K562 (cell line): ENCODE results near the gene ZNF334. TPM values are rescaled to one million over a fixed set of nuclear protein-coding genes. Genes with fewer than 3 reads are reported as not detected.

ENCODE experiments used
- ATAC-seq: fragments of 200-7000 bp; cut with Tn5 transposase; 3 replicates; pipeline ENCODE4 v1.9.1; 2020; ENCODE audit warnings: moderate library complexity
- BruUV-seq: library from RNA; stranded (reverse); fragments of 400-500 nt; replicated peaks from 2 replicates; lab custom pipeline; 2021; lab: Mats Ljungman, UMichigan
- CTCF ChIA-PET: fragments of 300-600 bp; formaldehyde crosslinking; extraction: SDS; loops from one replicate; lab custom pipeline; 2021; ENCODE audit warnings: low intra/inter-chr PET ratio; lab: Yijun Ruan, JAX
- POLR2A ChIA-PET: fragments of 300-600, 350-650 bp; sonication (Branson Sonifier 250); formaldehyde crosslinking; extraction: SDS; loops from one replicate; lab custom pipeline; 2021; ENCODE audit warnings: antibody characterized with exemption, inconsistent platforms; lab: Yijun Ruan, JAX
- DNase-seq, 4 experiments: peaks; one replicate each; pipeline versions ENCODE4 v3.0.0 to v3.0.0-alpha.2; 2011 to 2018; ENCODE audit warnings: low spot score in 3 of 4, mixed read lengths in 3 of 4; ENCODE audit errors: extremely low read depth in 1 of 4
- FAIRE-seq: peaks from 2 replicates; lab custom pipeline; 2011; peaks lifted over from hg19 to GRCh38; lab: Jason Lieb, UNC
- H2AFZ ChIP-seq: 2 replicates; pipeline ENCODE4 v1.6.0; 2011; ENCODE audit warnings: low read depth, low read length, control low read depth, inconsistent platforms
- H3K27ac ChIP-seq: fragments of 200-600 bp; 3 replicates; pipeline ENCODE4 v1.8.0; 2011; ENCODE audit warnings: low read depth, mild to moderate bottlenecking, control low read depth, inconsistent platforms, low read length, moderate library complexity, mixed read lengths; ENCODE audit errors: extremely low read depth
- H3K27me3 ChIP-seq, 2 experiments: fragments of 300-600 bp in 1 of 2; 2 replicates in 1 of 2; 3 replicates in 1 of 2; pipeline versions ENCODE4 v1.6.0 to v1.8.0; 2011; ENCODE audit warnings: inconsistent platforms in 2 of 2, low read length in 2 of 2, mild to moderate bottlenecking in 1 of 2, mixed read lengths in 1 of 2, moderate library complexity in 1 of 2; ENCODE audit not compliant: control insufficient read depth in 2 of 2, insufficient read depth in 2 of 2
- H3K36me3 ChIP-seq: fragments of 300-600 bp; 3 replicates; pipeline ENCODE4 v1.8.0; 2011; ENCODE audit warnings: mild to moderate bottlenecking, low read length, inconsistent platforms; ENCODE audit not compliant: control insufficient read depth, insufficient read depth
- H3K4me1 ChIP-seq, 2 experiments: fragments of 200-600 bp in 1 of 2; replicated peaks in 1 of 2; 2 replicates in 1 of 2; 3 replicates in 1 of 2; pipeline versions ENCODE4 v1.5.1 to v1.8.0; 2011; ENCODE audit warnings: inconsistent platforms in 2 of 2, low read length in 2 of 2, mild to moderate bottlenecking in 1 of 2, mixed read lengths in 1 of 2, moderate library complexity in 1 of 2; ENCODE audit not compliant: control insufficient read depth in 2 of 2, insufficient read depth in 2 of 2
- H3K4me2 ChIP-seq: 2 replicates; pipeline ENCODE4 v1.6.1; 2011; ENCODE audit warnings: low read length, control low read depth, inconsistent platforms, mixed read lengths; ENCODE audit not compliant: insufficient read depth
- H3K4me3 ChIP-seq: fragments of 200-600 bp; sonication (generic), shearing (Covaris generic); 2 replicates; pipeline ENCODE4 v1.5.1; 2016; ENCODE audit warnings: control low read depth, inconsistent platforms
- H3K79me2 ChIP-seq: fragments of 200-600 bp; 3 replicates; pipeline ENCODE4 v1.8.0; 2011; ENCODE audit warnings: low read length, inconsistent platforms; ENCODE audit not compliant: control insufficient read depth, insufficient read depth
- H3K9ac ChIP-seq, 2 experiments: 2 replicates each; pipeline versions ENCODE4 v1.6.0 to v1.6.1; 2011; ENCODE audit warnings: low read depth in 2 of 2, low read length in 2 of 2, control low read depth in 1 of 2, inconsistent platforms in 1 of 2, mild to moderate bottlenecking in 1 of 2, mixed read lengths in 1 of 2; ENCODE audit not compliant: insufficient read depth in 1 of 2
- H3K9me1 ChIP-seq: one replicate; pipeline ENCODE4 v1.6.0; 2011; ENCODE audit warnings: inconsistent platforms, mild to moderate bottlenecking, low read length, moderate library complexity; ENCODE audit not compliant: control insufficient read depth, insufficient read depth
- H3K9me3 ChIP-seq: replicated peaks from 2 replicates; pipeline ENCODE4 v1.5.1; 2011; ENCODE audit warnings: low read depth, low read length, inconsistent platforms; ENCODE audit not compliant: control insufficient read depth, insufficient read depth
- H4K20me1 ChIP-seq: replicated peaks from 2 replicates; pipeline ENCODE4 v1.6.1; 2011; ENCODE audit warnings: low read length, inconsistent platforms, mixed read lengths; ENCODE audit not compliant: control insufficient read depth, insufficient read depth
- CBFA2T3 ChIP-seq: fragments of 450-650 bp; IDR thresholded peaks from 2 replicates; pipeline ENCODE4 v1.6.1; 2017
- MAZ ChIP-seq, 2 experiments: fragments of 450-650 bp in 1 of 2; sonication (generic) in 1 of 2; formaldehyde crosslinking; IDR thresholded peaks in 1 of 2; conservative IDR thresholded peaks in 1 of 2; 2 replicates each; pipeline versions ENCODE4 v1.4.0 to v1.5.0; 2020; ENCODE audit warnings: mild to moderate bottlenecking in 1 of 2, missing genetic modification reagents in 1 of 2
- NRF1 ChIP-seq, 2 experiments: fragments of 450-650 bp; IDR thresholded peaks in 1 of 2; conservative IDR thresholded peaks in 1 of 2; 2 replicates each; pipeline ENCODE4 v1.6.1; 2014; ENCODE audit warnings: mild to moderate bottlenecking in 2 of 2
- POLR3A ChIP-seq: IDR thresholded peaks from 2 replicates; pipeline ENCODE4 v1.6.1; 2011; ENCODE audit warnings: borderline replicate concordance, mild to moderate bottlenecking, moderate library complexity; ENCODE audit not compliant: insufficient read length, insufficient read depth; ENCODE audit errors: extremely low read depth
- WGBS: fragments of 100-300 bp; shearing (Covaris generic); methylation state at CpG from one replicate; pipeline ENCODE4 v1.1.6; 2016; ENCODE audit warnings: low coverage, mixed read lengths; ENCODE audit not compliant: insufficient coverage; ENCODE audit errors: missing lambda C conversion rate; 5-methylcytosine and 5-hydroxymethylcytosine counted together
- in situ Hi-C: fragments of 300-500 bp; cut with MboI; formaldehyde crosslinking; loops from 4 replicates; pipeline ENCODE4 v1.15.0; 2018; ENCODE audit warnings: inconsistent platforms, mixed read lengths
- intact Hi-C: fragments of 100-400 bp; cut with micrococcal nuclease; formaldehyde crosslinking; loops from 2 replicates; pipeline ENCODE4 v1.14.2; 2022
- polyA plus RNA-seq, 8 experiments: library from polyadenylated mRNA; depleted of rRNA in 4 of 8; stranded (reverse) in 5 of 8; unstranded in 3 of 8; fragments of >200 nt; fragmentation: Nextera tagmentation in 2 of 8; fragmentation: Illumina TruSeq in 1 of 8; extraction: Ambion mirVana in 2 of 8; extraction: Trizol in 1 of 8; gene quantifications; 2 replicates each; pipeline versions ENCODE4 v1.2.1 to v1.2.3, GENCODE V29; 2011 to 2014; ENCODE audit warnings: inconsistent platforms in 1 of 8, missing spikeins in 1 of 8
- total RNA-seq, 7 experiments: library from RNA; depleted of rRNA in 6 of 7; stranded (reverse); fragments of >200 nt in 6 of 7; fragmentation: Illumina TruSeq in 2 of 7; extraction: Trizol in 2 of 7; gene quantifications; 2 replicates each; pipeline versions ENCODE4 v1.2.1 to v1.2.3, GENCODE V29; 2011 to 2021; ENCODE audit warnings: low replicate concordance in 1 of 7

ZNF334 gene
- total and polyA plus RNA-seq, 9 of the 15 experiments (the other 6 are each of a cell fraction or from before 2014, with no cell fraction given), result 0.06 to 0.27 (median 0.21) TPM; not detected in 1

GRCh38 chr20:46458866-46459750, 54.3 kb downstream of the ZNF334 start:
- Histone ChIP-seq H4K20me1 (no peaks in the 10 kb centered on the region), H3K4me2 (no peak overlapping the region)
- POLR2A ChIA-PET, result no interaction called here
- TF ChIP-seq POLR3A (no peak), CBFA2T3 (peak; percentile 42), NRF1 (conservative IDR thresholded peaks at IDR 0.05 in 1 of 2, IDR thresholded peaks at IDR 0.05 in 1 of 2) (peak; percentile 50 to 56; a peak in 3 of 4 replicates), MAZ (CRISPR knock-in tag; conservative IDR thresholded peaks at IDR 0.05 in 1 of 2, IDR thresholded peaks at IDR 0.05 in 1 of 2) (no peak)
- TF ChIP-seq, all 486 proteins: peak for 2
- in situ Hi-C loops (no loop called here), intact Hi-C loops (no loop called here)
- H3K9ac ChIP-seq, result no peak overlapping the region
- H3K27ac ChIP-seq, result no peak overlapping the region
- H3K79me2 ChIP-seq, result no peaks in the 10 kb centered on the region
- ATAC-seq (no peak), FAIRE-seq (no peak), DNase-seq (peak in 1 of 4 experiments; percentile 22)
- no peaks in the 10 kb centered on the region for H3K4me1 ChIP-seq
- H3K4me3 ChIP-seq, result no peak overlapping the region
- H3K27me3 ChIP-seq, result peaks cover 18 to 27% of the 10 kb centered on the region in 2 experiments; a peak in 4 of 5 replicates
- no peaks in the 10 kb centered on the region for H3K36me3 ChIP-seq
- 4% methylated on average over 36 of the region's 36 CpGs for WGBS
- no TSS peak for BruUV-seq
- no peak overlapping the region for H2AFZ ChIP-seq
- no peaks in the 10 kb centered on the region; the same call in none of the 2 replicates for H3K9me3 ChIP-seq
- no peaks in the 10 kb centered on the region for H3K9me1 ChIP-seq
- CTCF ChIA-PET, result no interaction called here
